Measurements from ENCODE around the gene VPS54.

GRCh38 chr2:63844616-63845015, 174.6 kb downstream of the VPS54 start:
- TF ChIP-seq POLR2A (IDR thresholded peaks at IDR 0.05; ENCODE audit: low read depth, low read length): no peak
- TF ChIP-seq POLR2AphosphoS5 (IDR thresholded peaks at IDR 0.05; ENCODE audit: low read depth, low read length): no peak
